Measurements from ENCODE around the gene BORCS5. TPM values are rescaled to one million over a fixed set of nuclear protein-coding genes. Genes with fewer than 3 reads are reported as not detected.

BORCS5 gene
- total and polyA plus RNA-seq, 7 experiments from 2014 or later, result 8.4 to 28.2 (median 18.6) TPM

DNA sequence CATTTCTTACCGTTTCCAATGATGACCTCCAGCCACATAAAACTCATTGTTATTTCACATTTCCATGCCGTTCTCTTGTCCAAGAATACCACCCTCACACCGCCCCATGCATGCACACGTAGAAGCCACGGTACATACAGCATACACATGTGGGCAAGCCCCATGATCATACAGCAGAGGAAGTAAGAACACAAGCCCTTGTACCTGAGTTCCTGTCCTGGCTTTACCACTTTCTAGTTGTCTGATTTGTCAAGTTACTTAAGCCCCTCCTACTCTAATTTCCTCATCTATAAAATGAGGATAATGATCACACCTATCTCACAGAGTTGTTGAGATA lies 145.9 kb downstream of the BORCS5 start:
- DNase-seq (no peak), ATAC-seq (no peak)
- intact Hi-C loops (cut with micrococcal nuclease), result loop anchor here (1.0 to 2.0 kb wide), 2 partner anchors 20 to 126 kb away; no protein-coding TSS in a partner anchor
- H3K4me1 Mint-ChIP-seq, result peaks cover 12 to 45% (median 31%) of the 10 kb centered on the region in 7 donors
- POLR2A ChIA-PET, result interaction anchor here (0.6 kb wide), 1 partner anchor 22 kb away, joined by 3 read pairs; no protein-coding TSS in a partner anchor
- peak overlapping the region in 8 of 9 donors; percentile 5 to 84 (median 36) for H3K27ac Mint-ChIP-seq
- H3K9me3 ChIP-seq (ENCODE audit: control insufficient read depth in 2 of 3, low read length in 3 of 3), result no peaks in the 10 kb centered on the region
- H3K27me3 ChIP-seq (ENCODE audit: control insufficient read depth in 2 of 2, insufficient read depth in 2 of 2, low read length in 2 of 2), result no peaks in the 10 kb centered on the region
- CTCF ChIA-PET, result interaction anchor here (1.0 to 1.1 kb wide), 2 partner anchors 13 to 73 kb away, joined by 3 read pairs; no protein-coding TSS in a partner anchor
- H3K36me3 ChIP-seq (ENCODE audit: control insufficient read depth in 2 of 3, insufficient read depth in 3 of 3, low read length in 3 of 3), result no peaks in the 10 kb centered on the region
- no peaks in the 10 kb centered on the region for H3K27me3 Mint-ChIP-seq
- H3K4me1 ChIP-seq (ENCODE audit: control insufficient read depth in 2 of 2, insufficient read depth in 2 of 2, low read length in 2 of 2), result peaks cover 3 to 5% of the 10 kb centered on the region in 2 donors
- H3K4me3 Mint-ChIP-seq, result no peak overlapping the region
- H3K9me3 Mint-ChIP-seq, result no peaks in the 10 kb centered on the region
- H3K27ac ChIP-seq (ENCODE audit: low read depth, low read length), result no peak overlapping the region
- H3K36me3 Mint-ChIP-seq, result peaks cover 3 to 29% (median 8%) of the 10 kb centered on the region in 5 donors
- H3K4me3 ChIP-seq (ENCODE audit: low read length), result no peak overlapping the region

DNA sequence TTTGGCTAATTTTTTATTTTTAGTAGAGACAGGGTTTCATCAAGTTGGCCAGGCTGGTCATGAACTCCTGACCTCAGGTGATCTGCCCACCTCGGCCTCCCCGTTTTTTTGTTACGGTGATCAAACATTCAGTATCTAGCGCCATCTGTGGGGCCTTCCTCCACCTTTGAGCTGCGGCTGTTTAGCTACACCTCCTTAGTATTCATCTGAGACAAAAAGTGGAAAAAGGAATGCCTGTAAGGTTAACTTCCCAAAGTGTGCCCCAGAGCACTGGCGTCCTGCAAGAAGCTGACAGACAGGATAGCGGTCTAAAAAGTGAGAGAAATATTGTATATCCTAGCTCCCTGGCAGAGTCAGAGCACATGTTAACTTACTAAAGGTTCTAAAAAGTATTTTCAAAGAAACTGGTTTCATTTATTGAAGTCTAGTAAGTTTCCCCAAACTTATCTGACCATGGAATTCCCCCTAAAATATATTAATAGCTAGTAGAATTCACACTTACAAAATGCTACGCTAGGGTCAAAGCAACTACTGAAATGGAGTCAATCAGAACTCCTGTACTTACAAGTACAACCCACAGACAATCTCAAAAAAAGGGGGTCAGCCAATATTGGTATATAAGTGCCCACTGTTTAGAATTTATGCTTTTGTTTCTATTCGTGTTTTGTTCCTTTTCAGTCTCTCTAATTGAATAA lies 146.7 kb downstream of the BORCS5 start:
- ATAC-seq, result peak; percentile 46
- Mint-ChIP-seq H3K9me3 (no peaks in the 10 kb centered on the region), H3K27ac (peak overlapping the region in 3 of 9 donors; percentile 25 to 70 (median 42))

DNA sequence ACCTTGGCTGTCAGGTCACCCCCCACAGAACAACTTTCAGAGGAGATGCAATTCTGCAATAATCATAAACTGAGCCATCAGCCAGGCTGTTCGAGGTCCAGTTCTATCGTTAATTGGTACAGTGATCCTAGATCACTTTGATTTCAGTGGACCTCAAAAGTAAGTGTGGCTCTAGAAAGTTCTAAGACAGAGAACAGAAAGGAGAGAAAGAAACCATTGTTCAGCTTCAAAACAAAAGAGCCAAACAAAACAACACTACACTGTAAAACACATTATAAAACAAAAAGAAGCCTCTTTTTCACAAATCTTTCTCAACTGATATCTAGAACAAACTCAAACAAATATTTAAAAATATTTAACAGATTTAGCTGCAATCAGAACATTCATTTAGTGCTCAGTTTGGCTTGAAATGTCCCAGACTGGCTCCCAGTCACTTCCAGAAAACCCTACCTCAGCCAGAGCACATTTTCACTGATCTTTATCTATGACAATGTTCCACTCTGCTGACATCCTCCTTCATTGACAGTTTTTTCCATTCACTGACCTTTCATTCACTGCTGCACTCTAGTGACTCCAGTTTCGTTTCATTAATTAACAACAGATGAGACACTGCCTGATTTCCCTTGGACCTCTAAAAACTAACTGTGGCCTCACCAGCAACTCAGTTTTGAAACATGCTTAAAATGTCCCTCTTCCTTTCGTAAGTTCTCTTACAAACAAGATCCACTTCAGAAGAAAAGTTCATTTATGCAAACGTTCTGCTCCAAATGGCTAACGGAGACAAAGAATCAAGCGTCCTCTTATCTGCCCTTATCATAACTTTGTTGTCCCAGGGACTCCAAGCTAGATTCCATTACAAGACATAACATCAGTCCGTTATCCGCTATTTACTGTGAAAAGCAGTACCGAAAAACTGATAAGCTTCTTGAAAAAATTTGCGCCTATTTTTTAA lies 148.9 kb downstream of the BORCS5 start:
- no peaks in the 10 kb centered on the region for H3K9me3 ChIP-seq (ENCODE audit: control insufficient read depth in 2 of 3, low read length in 3 of 3)

More for the DNA sequence above, 146.7 kb downstream of the BORCS5 start:
- POLR2A ChIA-PET, result interaction anchor here (0.6 to 0.9 kb wide), 4 partner anchors 18 to 70 kb away, joined by 3 to 5 read pairs (median 3); no protein-coding TSS in a partner anchor
- Histone ChIP-seq H3K36me3 (ENCODE audit: control insufficient read depth in 2 of 3, insufficient read depth in 3 of 3, low read length in 3 of 3) (no peaks in the 10 kb centered on the region), H3K4me1 (ENCODE audit: control insufficient read depth in 2 of 2, insufficient read depth in 2 of 2, low read length in 2 of 2) (peaks cover 3 to 5% of the 10 kb centered on the region in 2 donors), H3K4me3 (ENCODE audit: low read length) (no peak overlapping the region), H3K9me3 (ENCODE audit: control insufficient read depth in 2 of 3, low read length in 3 of 3) (no peaks in the 10 kb centered on the region), H3K27ac (ENCODE audit: low read depth, low read length) (no peak overlapping the region), H3K27me3 (ENCODE audit: control insufficient read depth in 2 of 2, insufficient read depth in 2 of 2, low read length in 2 of 2) (no peaks in the 10 kb centered on the region)
- Mint-ChIP-seq H3K4me3 (no peak overlapping the region), H3K36me3 (peaks cover 3 to 28% (median 10%) of the 10 kb centered on the region in 5 donors), H3K4me1 (peaks cover 14 to 51% (median 31%) of the 10 kb centered on the region in 7 donors), H3K27me3 (no peaks in the 10 kb centered on the region)
- intact Hi-C loops (cut with micrococcal nuclease), result loop anchor here (1.0 to 2.0 kb wide), 3 partner anchors 21 to 127 kb away; no protein-coding TSS in a partner anchor
- CTCF ChIA-PET, result interaction anchor here (0.7 to 1.1 kb wide), 3 partner anchors 13 to 72 kb away, joined by 3 read pairs; no protein-coding TSS in a partner anchor
- DNase-seq, result no peak

DNA sequence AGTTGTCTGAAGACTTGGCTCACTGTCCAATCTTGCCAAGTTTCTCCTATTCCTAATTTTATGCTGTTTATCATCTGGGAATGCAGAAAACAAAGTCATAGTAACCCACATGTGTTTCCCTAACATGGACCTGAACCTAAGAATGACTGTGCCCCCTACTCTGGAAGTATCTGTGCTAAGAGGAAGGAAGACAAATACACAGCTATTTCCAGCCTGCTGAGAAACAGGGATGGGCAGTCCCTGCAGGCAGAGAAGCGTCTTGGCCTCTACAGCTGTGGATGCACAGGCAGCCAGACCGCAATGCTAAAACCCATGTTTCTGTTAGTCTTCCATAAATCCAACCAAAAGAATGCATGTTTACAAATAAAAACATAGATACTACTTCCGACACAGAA lies 149.6 kb downstream of the BORCS5 start:
- H3K27ac Mint-ChIP-seq, result peak overlapping the region in 6 of 9 donors; percentile 6 to 83 (median 55)
- H3K27ac ChIP-seq (ENCODE audit: low read depth, low read length), result no peak overlapping the region
- H3K4me3 ChIP-seq (ENCODE audit: low read length), result no peak overlapping the region

More for the DNA sequence above, 148.9 kb downstream of the BORCS5 start:
- CTCF ChIA-PET, result interaction anchor here (0.9 to 1.1 kb wide), 2 partner anchors 129 to 130 kb away, joined by 3 read pairs; no protein-coding TSS in a partner anchor
- no peak for ATAC-seq
- intact Hi-C loops (cut with micrococcal nuclease), result loop anchor here in 1 of 2 donors (2.0 kb wide), 1 partner anchor 39 kb away; no protein-coding TSS in a partner anchor
- Histone ChIP-seq H3K36me3 (ENCODE audit: control insufficient read depth in 2 of 3, insufficient read depth in 3 of 3, low read length in 3 of 3) (no peaks in the 10 kb centered on the region), H3K4me3 (ENCODE audit: low read length) (no peak overlapping the region), H3K27ac (ENCODE audit: low read depth, low read length) (no peak overlapping the region), H3K27me3 (ENCODE audit: control insufficient read depth in 2 of 2, insufficient read depth in 2 of 2, low read length in 2 of 2) (no peaks in the 10 kb centered on the region), H3K4me1 (ENCODE audit: control insufficient read depth in 2 of 2, insufficient read depth in 2 of 2, low read length in 2 of 2) (peaks cover 3 to 5% of the 10 kb centered on the region in 2 donors)
- POLR2A ChIA-PET, result interaction anchor here (0.7 to 1.1 kb wide), 2 partner anchors 220 to 281 kb away, joined by 3 read pairs; no protein-coding TSS in a partner anchor
- H3K36me3 Mint-ChIP-seq, result peaks cover 0 to 25% (median 14%) of the 10 kb centered on the region in 5 donors
- peaks cover 11 to 66% (median 38%) of the 10 kb centered on the region in 7 donors for H3K4me1 Mint-ChIP-seq
- H3K4me3 Mint-ChIP-seq, result peak overlapping the region in 5 of 10 donors; percentile 5 to 58 (median 38)
- peak overlapping the region in 7 of 9 donors; percentile 6 to 83 (median 70) for H3K27ac Mint-ChIP-seq
- no peak for DNase-seq
- no peaks in the 10 kb centered on the region for H3K9me3 Mint-ChIP-seq
- no peaks in the 10 kb centered on the region for H3K27me3 Mint-ChIP-seq

DNA sequence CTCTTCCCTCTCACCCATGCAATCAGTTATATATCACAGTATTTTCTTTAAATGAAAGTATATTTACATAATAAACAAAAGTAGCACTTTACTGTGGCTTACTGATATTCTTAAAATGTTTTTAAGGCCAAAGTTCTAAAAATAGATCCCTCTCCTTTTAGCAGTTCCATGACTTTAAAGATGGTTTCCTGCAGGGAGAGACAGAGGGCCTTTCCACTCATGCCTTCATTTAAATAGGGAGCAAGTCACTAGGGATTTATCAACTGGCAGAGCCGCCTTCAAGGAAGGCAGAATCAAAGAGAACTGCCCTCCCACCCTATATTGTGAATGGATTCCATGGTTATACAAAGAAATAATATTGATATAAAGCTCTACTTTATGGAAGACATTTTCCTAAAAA lies 150.2 kb downstream of the BORCS5 start:
- DNase-seq (no peak), ATAC-seq (no peak)
- H3K4me1 ChIP-seq (ENCODE audit: control insufficient read depth in 2 of 2, insufficient read depth in 2 of 2, low read length in 2 of 2), result peaks cover 3 to 5% of the 10 kb centered on the region in 2 donors
- H3K36me3 ChIP-seq (ENCODE audit: control insufficient read depth in 2 of 3, insufficient read depth in 3 of 3, low read length in 3 of 3), result no peaks in the 10 kb centered on the region
- H3K27ac Mint-ChIP-seq, result peak overlapping the region in 1 of 9 donors; percentile 52
- no peak overlapping the region for H3K4me3 ChIP-seq (ENCODE audit: low read length)
- H3K9me3 ChIP-seq (ENCODE audit: control insufficient read depth in 2 of 3, low read length in 3 of 3), result no peaks in the 10 kb centered on the region
- H3K4me3 Mint-ChIP-seq, result no peak overlapping the region
- ChIA-PET CTCF (interaction anchor here (0.9 kb wide), 1 partner anchor 128 kb away, joined by 3 read pairs; no protein-coding TSS in a partner anchor), POLR2A (no interaction called here)
- H3K36me3 Mint-ChIP-seq, result peaks cover 0 to 20% (median 14%) of the 10 kb centered on the region in 5 donors
- no peak overlapping the region for H3K27ac ChIP-seq (ENCODE audit: low read depth, low read length)
- peaks cover 11 to 64% (median 38%) of the 10 kb centered on the region in 7 donors for H3K4me1 Mint-ChIP-seq
- H3K27me3 ChIP-seq (ENCODE audit: control insufficient read depth in 2 of 2, insufficient read depth in 2 of 2, low read length in 2 of 2), result no peaks in the 10 kb centered on the region
- no peaks in the 10 kb centered on the region for H3K27me3 Mint-ChIP-seq
- H3K9me3 Mint-ChIP-seq, result no peaks in the 10 kb centered on the region
- intact Hi-C loops (cut with micrococcal nuclease), result no loop called here

More for the DNA sequence above, 149.6 kb downstream of the BORCS5 start:
- Mint-ChIP-seq H3K27me3 (no peaks in the 10 kb centered on the region), H3K4me1 (peaks cover 11 to 66% (median 38%) of the 10 kb centered on the region in 7 donors), H3K4me3 (peak overlapping the region in 3 of 10 donors; percentile 20 to 58 (median 29)), H3K9me3 (no peaks in the 10 kb centered on the region), H3K36me3 (peaks cover 0 to 20% (median 14%) of the 10 kb centered on the region in 5 donors)
- Histone ChIP-seq H3K36me3 (ENCODE audit: control insufficient read depth in 2 of 3, insufficient read depth in 3 of 3, low read length in 3 of 3) (no peaks in the 10 kb centered on the region), H3K9me3 (ENCODE audit: control insufficient read depth in 2 of 3, low read length in 3 of 3) (no peaks in the 10 kb centered on the region), H3K4me1 (ENCODE audit: control insufficient read depth in 2 of 2, insufficient read depth in 2 of 2, low read length in 2 of 2) (peaks cover 3 to 5% of the 10 kb centered on the region in 2 donors), H3K27me3 (ENCODE audit: control insufficient read depth in 2 of 2, insufficient read depth in 2 of 2, low read length in 2 of 2) (no peaks in the 10 kb centered on the region)
- no peak for ATAC-seq
- POLR2A ChIA-PET, result interaction anchor here (1.1 kb wide), 1 partner anchor 280 kb away, joined by 3 read pairs; no protein-coding TSS in a partner anchor
- intact Hi-C loops (cut with micrococcal nuclease), result no loop called here
- no peak for DNase-seq
- CTCF ChIA-PET, result interaction anchor here (0.9 to 1.1 kb wide), 2 partner anchors 129 kb away, joined by 3 read pairs; no protein-coding TSS in a partner anchor

DNA sequence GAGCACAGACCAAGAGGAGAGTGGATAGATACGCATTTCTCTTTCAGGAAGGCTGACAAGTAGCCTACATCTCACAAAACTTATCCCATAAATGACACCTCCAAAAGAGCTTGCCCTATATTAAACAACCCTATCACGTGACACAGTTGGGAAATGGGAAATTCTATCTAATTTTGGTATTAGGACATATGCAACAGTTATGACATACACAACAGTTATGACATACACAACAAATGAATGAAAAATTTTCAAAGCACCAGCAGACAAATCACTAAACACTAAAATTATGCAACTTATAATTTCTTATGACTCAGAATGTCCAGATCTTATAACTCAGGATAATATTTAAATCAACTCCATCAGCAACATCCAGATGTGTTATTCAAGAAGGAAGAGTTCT lies 151.7 kb downstream of the BORCS5 start:
- Histone ChIP-seq H3K36me3 (ENCODE audit: control insufficient read depth in 2 of 3, insufficient read depth in 3 of 3, low read length in 3 of 3) (no peaks in the 10 kb centered on the region), H3K27ac (ENCODE audit: low read depth, low read length) (no peak overlapping the region), H3K4me1 (ENCODE audit: control insufficient read depth in 2 of 2, insufficient read depth in 2 of 2, low read length in 2 of 2) (peaks cover 0 to 3% of the 10 kb centered on the region in 2 donors), H3K4me3 (ENCODE audit: low read length) (no peak overlapping the region), H3K9me3 (ENCODE audit: control insufficient read depth in 2 of 3, low read length in 3 of 3) (no peaks in the 10 kb centered on the region), H3K27me3 (ENCODE audit: control insufficient read depth in 2 of 2, insufficient read depth in 2 of 2, low read length in 2 of 2) (no peaks in the 10 kb centered on the region)
- peaks cover 0 to 19% (median 10%) of the 10 kb centered on the region in 5 donors for H3K36me3 Mint-ChIP-seq
- H3K27me3 Mint-ChIP-seq, result no peaks in the 10 kb centered on the region
- peaks cover 11 to 53% (median 31%) of the 10 kb centered on the region in 7 donors for H3K4me1 Mint-ChIP-seq
- DNase-seq (no peak), ATAC-seq (no peak)
- H3K4me3 Mint-ChIP-seq, result no peak overlapping the region
- ChIA-PET CTCF (no interaction called here), POLR2A (no interaction called here)
- H3K9me3 Mint-ChIP-seq, result no peaks in the 10 kb centered on the region
- intact Hi-C loops (cut with micrococcal nuclease), result loop anchor here (2.0 kb wide), 2 partner anchors 14 kb away; no protein-coding TSS in a partner anchor
- H3K27ac Mint-ChIP-seq, result peak overlapping the region in 2 of 9 donors; percentile 26 to 53

Data from naive thymus-derived CD4-positive, alpha-beta T cell (primary cell).